Mucosa of stomach (tissue), 1 donor: ENCODE data around the gene PNISR.

Source experiments
- H3K27me3 ChIP-seq: one replicate; pipeline ENCODE4 v1.7.0; 2013; ENCODE audit warnings: mild to moderate bottlenecking, low read length; ENCODE audit not compliant: control insufficient read depth, insufficient read depth
- H3K36me3 ChIP-seq: one replicate; pipeline ENCODE4 v1.7.0; 2013; ENCODE audit warnings: low read length; ENCODE audit not compliant: control insufficient read depth, insufficient read depth
- H3K4me1 ChIP-seq: one replicate; pipeline ENCODE4 v1.7.0; 2013; ENCODE audit warnings: mild to moderate bottlenecking, low read length; ENCODE audit not compliant: control insufficient read depth, insufficient read depth
- H3K4me3 ChIP-seq: one replicate; pipeline ENCODE4 v1.7.0; 2013; ENCODE audit warnings: low read length
- H3K9ac ChIP-seq: one replicate; pipeline ENCODE4 v1.7.0; 2013; ENCODE audit warnings: mild to moderate bottlenecking, low read length, moderate library complexity
- H3K9me3 ChIP-seq: one replicate; pipeline ENCODE4 v1.7.0; 2013; ENCODE audit warnings: mild to moderate bottlenecking, low read length, moderate library complexity; ENCODE audit not compliant: control insufficient read depth
- donor health status: Pancreatic carcinoma.

PNISR gene

DNA sequence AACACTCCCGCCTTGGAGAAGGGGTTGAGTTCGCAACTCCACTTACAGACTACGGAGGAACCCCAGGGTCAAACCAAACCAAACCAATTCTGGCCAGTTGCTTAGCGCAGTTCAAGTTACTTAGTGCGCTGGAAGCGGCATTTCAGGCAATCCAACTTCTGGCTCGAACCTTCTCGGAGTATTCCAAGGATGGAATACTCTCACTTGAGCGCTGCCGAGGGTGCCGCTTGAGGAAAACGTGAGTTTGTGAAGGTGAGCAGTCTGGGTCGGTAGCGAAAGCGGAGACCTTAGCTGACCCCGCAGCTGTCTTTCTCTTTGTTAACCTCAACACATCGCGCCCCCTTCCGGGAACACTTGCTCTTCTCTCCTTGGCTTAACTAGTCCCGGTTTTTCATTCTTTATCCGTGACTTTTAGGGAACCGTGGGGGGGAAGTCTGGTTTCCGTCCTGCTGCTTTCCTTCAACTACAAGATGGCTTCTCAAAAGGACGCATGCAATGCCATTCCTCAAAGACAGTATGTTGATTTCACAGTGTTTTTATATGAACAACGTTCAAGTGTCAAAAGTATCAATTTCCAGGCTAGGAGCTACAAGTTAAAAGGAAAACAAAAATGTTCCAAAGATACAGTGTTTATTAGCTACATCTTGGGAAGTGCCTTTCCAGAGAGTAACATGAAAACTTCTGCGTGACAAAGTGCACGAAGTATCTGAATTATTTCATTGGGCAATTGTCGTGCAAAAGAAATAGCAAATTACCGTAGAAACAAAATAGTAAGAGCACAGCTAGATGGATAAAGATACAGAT is 741 bp upstream of the PNISR start:
- H3K9me3 ChIP-seq: no peaks in the 10 kb centered on the region
- no peaks in the 10 kb centered on the region for H3K36me3 ChIP-seq
- peak overlapping the region; percentile 100 for H3K9ac ChIP-seq
- H3K4me3 ChIP-seq: peak overlapping the region; percentile 99
- no peaks in the 10 kb centered on the region for H3K27me3 ChIP-seq
- peaks cover 18% of the 10 kb centered on the region for H3K4me1 ChIP-seq

DNA sequence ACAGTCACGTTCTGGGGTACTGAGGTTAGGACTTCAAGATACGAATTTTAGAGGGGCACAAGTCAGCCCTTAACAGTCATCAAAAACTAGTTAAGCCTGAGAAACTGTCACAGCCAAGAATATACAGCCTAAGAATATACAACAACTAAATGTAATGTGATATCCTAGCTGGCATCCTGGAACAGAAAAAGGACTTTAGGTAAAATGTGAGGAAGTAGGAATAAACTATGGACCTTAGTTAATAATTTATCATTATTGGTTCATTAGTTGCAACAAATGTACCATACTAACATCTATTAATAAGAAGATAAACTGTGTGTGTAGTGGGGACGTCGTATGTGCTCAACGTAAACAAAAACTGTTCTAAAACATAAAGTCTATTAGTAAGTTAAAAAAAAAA is 1.1 kb downstream of the PNISR start:
- H3K27me3 ChIP-seq: no peaks in the 10 kb centered on the region
- peak overlapping the region; percentile 14 for H3K9ac ChIP-seq
- no peaks in the 10 kb centered on the region for H3K36me3 ChIP-seq
- H3K9me3 ChIP-seq: no peaks in the 10 kb centered on the region
- no peak overlapping the region for H3K4me3 ChIP-seq
- peaks cover 18% of the 10 kb centered on the region for H3K4me1 ChIP-seq

DNA sequence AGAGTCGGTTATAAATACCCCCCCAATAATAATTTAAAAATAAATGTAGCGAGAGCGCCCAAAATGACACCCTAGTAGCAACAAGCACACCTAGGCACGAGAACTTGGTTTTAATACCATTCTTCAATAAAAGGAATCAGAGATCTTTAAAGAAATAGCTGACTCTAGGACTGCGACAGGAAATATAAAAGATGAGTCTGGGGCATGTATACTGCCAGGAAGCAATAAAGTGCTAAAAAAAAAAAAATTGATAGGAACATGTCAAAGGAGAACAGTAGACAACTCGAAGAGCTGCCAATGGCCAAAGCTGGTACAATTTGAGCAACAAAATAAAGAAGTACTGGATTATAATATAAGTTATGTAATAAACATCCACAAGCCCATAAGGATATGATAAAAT is 2.2 kb downstream of the PNISR start:
- Histone ChIP-seq H3K27me3 (no peaks in the 10 kb centered on the region), H3K4me3 (no peak overlapping the region), H3K4me1 (peaks cover 18% of the 10 kb centered on the region), H3K9ac (no peak overlapping the region), H3K36me3 (no peaks in the 10 kb centered on the region), H3K9me3 (no peaks in the 10 kb centered on the region)

DNA sequence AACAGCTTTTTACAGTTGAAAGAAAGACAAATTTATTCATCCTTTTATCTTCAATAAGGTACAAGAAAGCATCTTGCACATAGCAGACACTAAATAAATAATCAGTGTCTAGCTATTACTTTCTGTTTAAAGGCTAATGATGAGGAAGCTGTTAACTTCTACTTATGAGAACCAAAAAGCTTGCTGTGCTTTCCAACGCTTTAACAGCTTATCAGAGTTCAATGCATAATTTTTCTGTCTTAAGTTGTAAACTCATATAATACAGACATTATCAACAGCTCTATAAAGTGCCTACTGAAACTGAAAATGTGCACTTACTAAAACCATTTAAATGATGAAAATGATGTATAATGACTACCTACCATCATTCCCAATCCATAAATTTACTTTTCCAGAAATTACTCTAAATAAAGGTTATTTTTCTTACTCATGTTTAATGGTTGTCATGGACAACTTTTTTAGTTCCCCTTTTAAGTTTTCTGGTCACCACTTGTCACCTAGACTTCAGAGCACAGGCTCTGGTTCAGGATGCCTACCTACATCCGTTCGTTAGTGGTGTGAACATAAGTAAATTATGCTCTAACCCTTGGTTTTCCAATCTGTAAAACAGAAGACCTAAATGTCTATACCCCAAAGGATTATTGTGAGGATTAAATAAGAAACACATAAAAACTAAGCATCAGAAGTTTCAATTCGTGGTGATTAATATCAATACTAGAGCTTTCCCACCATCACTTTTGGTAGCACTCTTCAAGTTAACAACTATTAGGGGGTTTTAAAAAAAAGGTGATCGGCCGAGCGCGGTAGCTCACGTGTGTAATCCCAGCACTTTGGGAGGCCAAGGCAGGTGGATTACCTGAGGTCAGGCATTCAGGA is 8.0 kb downstream of the PNISR start:
- no peak overlapping the region for H3K9ac ChIP-seq
- H3K4me3 ChIP-seq: no peak overlapping the region
- H3K27me3 ChIP-seq: no peaks in the 10 kb centered on the region
- H3K9me3 ChIP-seq: no peaks in the 10 kb centered on the region
- no peaks in the 10 kb centered on the region for H3K36me3 ChIP-seq
- H3K4me1 ChIP-seq: no peaks in the 10 kb centered on the region

DNA sequence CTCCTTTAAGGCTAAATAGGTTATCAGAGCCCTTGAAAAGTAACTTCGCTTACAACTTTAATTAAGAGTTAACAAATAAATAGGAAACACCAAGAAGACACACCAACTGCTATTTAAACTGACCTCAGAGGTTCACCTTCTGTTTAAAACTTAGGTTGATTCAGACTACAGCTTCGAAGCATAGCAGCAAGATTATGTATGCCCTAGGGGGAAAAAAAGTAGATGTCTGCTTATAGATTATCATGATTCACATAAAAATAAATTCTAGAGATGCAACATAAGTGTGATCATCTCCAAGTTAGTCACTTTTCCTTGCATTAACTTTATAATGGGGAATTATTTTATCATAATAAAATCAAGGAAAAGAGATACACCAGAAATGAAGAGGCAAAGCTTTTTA is 8.9 kb downstream of the PNISR start:
- H3K27me3 ChIP-seq: no peaks in the 10 kb centered on the region
- H3K36me3 ChIP-seq: no peaks in the 10 kb centered on the region
- H3K9ac ChIP-seq: no peak overlapping the region
- H3K4me1 ChIP-seq: no peaks in the 10 kb centered on the region
- no peaks in the 10 kb centered on the region for H3K9me3 ChIP-seq
- no peak overlapping the region for H3K4me3 ChIP-seq

DNA sequence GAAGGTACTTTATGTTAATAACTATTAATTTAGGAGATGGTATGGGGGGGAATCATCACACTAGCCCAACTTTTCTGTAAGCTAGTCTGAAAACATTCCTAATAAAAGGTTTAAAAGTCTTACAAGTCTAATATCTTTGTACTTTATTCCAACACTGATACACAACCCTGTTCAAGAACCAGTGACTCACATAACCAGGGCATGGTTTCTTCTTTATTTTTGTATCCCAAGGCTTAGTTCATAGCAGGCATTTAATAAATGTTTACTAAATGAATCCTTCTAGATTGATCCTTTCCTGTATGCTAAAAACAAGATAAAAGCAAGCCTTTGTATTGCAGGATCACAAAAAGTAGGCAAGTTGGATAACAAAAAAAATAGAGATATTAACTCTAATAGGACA is 9.7 kb downstream of the PNISR start:
- H3K36me3 ChIP-seq: no peaks in the 10 kb centered on the region
- H3K9ac ChIP-seq: no peak overlapping the region
- no peak overlapping the region for H3K4me3 ChIP-seq
- H3K9me3 ChIP-seq: no peaks in the 10 kb centered on the region
- no peaks in the 10 kb centered on the region for H3K27me3 ChIP-seq
- no peaks in the 10 kb centered on the region for H3K4me1 ChIP-seq

DNA sequence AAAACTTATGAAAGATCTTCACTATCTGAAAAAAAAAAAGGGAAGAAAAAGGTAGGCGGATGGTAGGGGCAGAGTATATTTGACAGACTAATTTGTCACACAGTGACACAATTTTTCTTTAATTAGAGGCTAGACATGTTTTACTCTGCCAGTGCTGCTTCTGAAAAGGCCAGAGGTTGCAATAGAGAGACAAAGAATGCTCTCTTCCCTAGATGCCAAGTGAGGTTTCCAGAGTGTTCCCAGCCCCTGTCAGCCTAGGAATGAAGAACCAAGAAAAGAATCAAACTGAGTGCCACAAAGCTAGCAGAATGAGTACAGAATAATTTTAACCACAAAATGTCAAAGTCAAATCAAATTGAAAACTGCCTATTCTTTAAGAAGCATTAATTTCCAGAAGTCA is 13.0 kb downstream of the PNISR start:
- no peak overlapping the region for H3K9ac ChIP-seq
- no peaks in the 10 kb centered on the region for H3K27me3 ChIP-seq
- no peaks in the 10 kb centered on the region for H3K36me3 ChIP-seq
- H3K4me3 ChIP-seq: no peak overlapping the region
- no peaks in the 10 kb centered on the region for H3K4me1 ChIP-seq
- no peaks in the 10 kb centered on the region for H3K9me3 ChIP-seq

DNA sequence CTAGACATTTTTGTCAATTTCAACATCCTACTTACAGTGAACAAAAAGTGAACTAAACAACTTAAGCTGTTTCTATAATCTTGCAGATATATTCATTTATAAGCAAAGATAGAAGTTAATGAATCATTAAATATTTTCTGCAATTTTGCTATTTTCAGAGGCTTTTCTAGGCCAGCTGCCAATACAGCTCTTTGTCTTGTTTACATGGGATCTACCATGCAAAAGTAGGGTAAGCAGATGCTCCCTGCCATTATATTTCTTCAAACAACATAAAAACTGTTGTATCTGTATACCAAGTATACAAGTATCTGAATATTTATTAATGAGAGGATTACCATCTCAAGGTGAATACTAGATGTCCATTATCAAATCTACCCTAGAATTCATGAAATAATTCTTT is 15.4 kb downstream of the PNISR start:
- Histone ChIP-seq H3K27me3 (no peaks in the 10 kb centered on the region), H3K4me1 (no peaks in the 10 kb centered on the region), H3K36me3 (peaks cover 6% of the 10 kb centered on the region), H3K9me3 (no peaks in the 10 kb centered on the region), H3K9ac (no peak overlapping the region), H3K4me3 (no peak overlapping the region)

DNA sequence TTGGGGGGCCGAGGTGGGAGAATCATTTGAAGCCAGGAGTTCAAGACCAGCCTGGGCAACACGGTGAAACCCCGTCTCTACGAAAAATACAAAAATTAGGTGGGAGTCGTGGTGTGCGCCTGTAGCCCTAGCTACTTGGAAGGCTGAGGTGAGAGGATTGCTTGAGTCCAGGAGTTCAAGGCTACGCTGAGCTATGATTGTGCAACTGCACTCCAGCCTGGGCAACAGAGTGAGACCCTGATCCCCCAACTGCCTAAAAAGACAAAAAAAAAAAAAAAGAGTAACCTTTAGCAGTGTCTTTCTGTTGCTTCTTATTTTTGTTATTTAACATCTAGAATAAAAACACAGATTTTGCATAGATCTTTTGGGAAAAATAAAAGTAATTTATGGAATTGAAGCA is 18.0 kb downstream of the PNISR start:
- Histone ChIP-seq H3K9me3 (no peaks in the 10 kb centered on the region), H3K4me3 (no peak overlapping the region), H3K9ac (no peak overlapping the region), H3K4me1 (no peaks in the 10 kb centered on the region), H3K27me3 (no peaks in the 10 kb centered on the region), H3K36me3 (peaks cover 6% of the 10 kb centered on the region)

DNA sequence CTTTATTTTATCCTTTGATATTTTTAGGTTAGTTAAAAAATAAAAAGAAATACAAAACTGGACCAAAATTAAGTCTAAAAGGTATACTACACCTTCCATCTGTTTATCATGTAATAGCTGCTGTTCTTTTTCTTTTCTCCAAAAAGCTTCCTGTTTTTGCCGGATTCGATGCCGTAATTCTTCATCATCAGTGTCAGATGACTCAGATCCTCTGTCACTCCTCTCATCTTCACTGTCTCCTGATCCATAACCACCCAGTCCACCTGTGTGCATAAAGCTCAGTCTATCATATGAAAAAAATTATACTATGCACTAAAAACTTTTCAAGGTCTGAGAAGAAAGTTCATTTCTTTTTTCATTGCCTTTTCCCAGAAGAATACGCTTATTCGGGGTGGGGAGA is 22.7 kb downstream of the PNISR start:
- Histone ChIP-seq H3K9me3 (no peaks in the 10 kb centered on the region), H3K36me3 (peaks cover 10% of the 10 kb centered on the region)

DNA sequence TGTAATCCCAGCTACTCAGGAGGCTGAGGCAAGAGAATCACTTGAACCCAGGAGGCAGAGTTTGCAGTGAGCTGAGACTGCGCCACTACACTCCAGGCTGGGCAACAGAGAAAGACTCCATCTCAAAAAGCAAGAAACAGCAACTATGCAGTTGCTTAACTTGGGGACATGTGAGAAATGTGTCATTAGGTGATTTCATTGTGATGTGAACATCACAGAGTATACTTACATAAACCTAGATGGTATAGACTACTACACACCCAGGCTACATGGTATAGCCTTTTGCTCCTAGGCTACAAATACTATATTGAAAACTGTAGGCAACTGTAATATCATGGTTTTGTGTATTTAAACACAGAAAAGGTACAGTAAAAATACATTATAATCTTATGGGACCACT is 27.8 kb downstream of the PNISR start:
- peaks cover 4% of the 10 kb centered on the region for H3K36me3 ChIP-seq
- no peak overlapping the region for H3K4me3 ChIP-seq
- H3K4me1 ChIP-seq: no peaks in the 10 kb centered on the region
- H3K27me3 ChIP-seq: no peaks in the 10 kb centered on the region
- no peak overlapping the region for H3K9ac ChIP-seq
- no peaks in the 10 kb centered on the region for H3K9me3 ChIP-seq

More for the DNA sequence above, 22.7 kb downstream of the PNISR start:
- Histone ChIP-seq H3K9ac (no peak overlapping the region), H3K4me3 (no peak overlapping the region), H3K27me3 (no peaks in the 10 kb centered on the region), H3K4me1 (no peaks in the 10 kb centered on the region)
